ENCODE results near the gene ACAT2. TPM values are rescaled to one million over a fixed set of nuclear protein-coding genes. Genes with fewer than 3 reads are reported as not detected.
"Not testable (repeated sequence)": the region's sequence is repeated elsewhere in the genome, so short reads cannot be mapped to it uniquely, and the experiment has no call there.

Gene ACAT2
- total and polyA plus RNA-seq, 11 donors = 1.3 to 18.1 (median 7.3) TPM

GRCh38 chr6:159723259-159723658, 38.6 kb upstream of the ACAT2 start:
- DNase-seq (no peak), ATAC-seq (no peak)
- no peaks in the 10 kb centered on the region for H3K27me3 ChIP-seq
- 95 to 100% (median 97%) methylated on average over 2 of the region's 2 CpGs for WGBS, 4 donors
- intact Hi-C loops (cut with DNase I) = no loop called here
- no peak overlapping the region for H3K27ac ChIP-seq
- no peaks in the 10 kb centered on the region for H3K9me3 ChIP-seq
- TF ChIP-seq POLR2A (IDR thresholded peaks at IDR 0.05) (no peak), CTCF (IDR thresholded peaks at IDR 0.05) (no peak)
- H3K36me3 ChIP-seq = peaks cover 0 to 8% (median 0%) of the 10 kb centered on the region in 9 donors
- peaks cover 0 to 16% (median 10%) of the 10 kb centered on the region in 12 donors for H3K4me1 ChIP-seq
- no peak overlapping the region for H3K4me3 ChIP-seq

- ATAC-seq = no peak
- H3K36me3 ChIP-seq = peaks cover 0 to 8% (median 0%) of the 10 kb centered on the region in 9 donors
- H3K9me3 ChIP-seq = no peaks in the 10 kb centered on the region
- TF ChIP-seq CTCF (IDR thresholded peaks at IDR 0.05) (no peak), POLR2A (IDR thresholded peaks at IDR 0.05) (no peak)
- peaks cover 0 to 29% (median 24%) of the 10 kb centered on the region in 12 donors for H3K4me1 ChIP-seq
- no peak overlapping the region for H3K27ac ChIP-seq
- H3K4me3 ChIP-seq = no peak overlapping the region
- DNase-seq = no peak
- intact Hi-C loops (cut with DNase I) = loop anchor here in 7 of 10 donors (5.0 kb wide), 4 partner anchors 32 to 68 kb away; partner anchors contain the start of genes TCP1 (in 4 of the 7), ACAT2 (in 1 of the 7), MRPL18 (in 1 of the 7) and SOD2 (in 1 of the 7)
- WGBS, 4 donors = 92 to 94% (median 93%) methylated on average over 4 of the region's 4 CpGs
- H3K27me3 ChIP-seq = no peaks in the 10 kb centered on the region
These were observed 37.1 kb upstream of the ACAT2 start for GRCh38 chr6:159724778-159725177.

- not testable (repeated sequence) for H3K4me3 ChIP-seq, H3K36me3 ChIP-seq, ATAC-seq, DNase-seq, H3K9me3 ChIP-seq, H3K27ac ChIP-seq, H3K27me3 ChIP-seq
- intact Hi-C loops (cut with DNase I) = loop anchor here in 7 of 10 donors (5.0 kb wide), 4 partner anchors 33 to 67 kb away; partner anchors contain the start of genes TCP1 (in 4 of the 7), ACAT2 (in 1 of the 7), MRPL18 (in 1 of the 7) and SOD2 (in 1 of the 7)
- 88 to 99% (median 95%) methylated on average over 3 of the region's 3 CpGs for WGBS, 4 donors
- H3K4me1 ChIP-seq = peaks cover 0 to 34% (median 29%) of the 10 kb centered on the region in 12 donors
These were observed 36.6 kb upstream of the ACAT2 start for GRCh38 chr6:159725208-159725607.

GRCh38 chr6:159726255-159726917, 35.5 kb upstream of the ACAT2 start:
- H3K9me3 ChIP-seq = no peaks in the 10 kb centered on the region
- intact Hi-C loops (cut with DNase I) = loop anchor here in 9 of 10 donors (2.0 to 5.0 kb wide), 7 partner anchors 34 to 66 kb away; partner anchors contain the start of genes SOD2 (in 4 of the 9), TCP1 (in 4 of the 9), MRPL18 (in 2 of the 9) and ACAT2 (in 1 of the 9)
- ATAC-seq (peak; percentile 2 to 36 (median 18)), DNase-seq (no peak)
- peaks cover 3 to 45% (median 38%) of the 10 kb centered on the region in 12 donors for H3K4me1 ChIP-seq
- H3K4me3 ChIP-seq = peak overlapping the region; percentile 64 to 98 (median 92)
- peak overlapping the region; percentile 95 to 100 (median 99) for H3K27ac ChIP-seq
- H3K36me3 ChIP-seq = peaks cover 0 to 16% (median 0%) of the 10 kb centered on the region in 9 donors
- no peak for TF ChIP-seq CTCF (IDR thresholded peaks at IDR 0.05)
- no peak for TF ChIP-seq POLR2A (IDR thresholded peaks at IDR 0.05)
- no peaks in the 10 kb centered on the region for H3K27me3 ChIP-seq
- WGBS, 4 donors = 1 to 4% (median 2%) methylated on average over 17 to 30 of the region's 30 CpGs

Measured in heart left ventricle (tissue), 16 donors.